COR-L47 (cell line): ENCODE results near the gene OAT.
"Not testable (repeated sequence)": the region's sequence is repeated elsewhere in the genome, so short reads cannot be mapped to it uniquely, and the experiment has no call there.

Experiments used
- DNase-seq: peaks from one replicate; lab custom pipeline; 2025; lab: John Stamatoyannopoulos, UW

The OAT gene

GRCh38 chr10:124378881-124379471 lies 39.7 kb downstream of the OAT start:
- no peak for DNase-seq

GRCh38 chr10:124378271-124378670 lies 40.5 kb downstream of the OAT start:
- DNase-seq, result no peak

GRCh38 chr10:124377101-124377500 lies 41.6 kb downstream of the OAT start:
- no peak for DNase-seq

- no peak for DNase-seq
Measured at GRCh38 chr10:124376411-124376810, 42.3 kb downstream of the OAT start.

GRCh38 chr10:124375691-124376090 lies 43.0 kb downstream of the OAT start:
- no peak for DNase-seq

GRCh38 chr10:124375353-124375614 lies 43.4 kb downstream of the OAT start:
- DNase-seq, result no peak

- DNase-seq, result no peak
Measured at GRCh38 chr10:124374535-124375352, 44.0 kb downstream of the OAT start.

GRCh38 chr10:124372899-124373298 lies 45.8 kb downstream of the OAT start:
- DNase-seq, result no peak

GRCh38 chr10:124370426-124370825 lies 48.3 kb downstream of the OAT start:
- no peak for DNase-seq

GRCh38 chr10:124369986-124370385 lies 48.7 kb downstream of the OAT start:
- no peak for DNase-seq

GRCh38 chr10:124369533-124369932 lies 49.2 kb downstream of the OAT start:
- DNase-seq, result not testable (repeated sequence)

GRCh38 chr10:124369066-124369465 lies 49.7 kb downstream of the OAT start:
- DNase-seq, result no peak

GRCh38 chr10:124367936-124368335 lies 50.8 kb downstream of the OAT start:
- DNase-seq, result no peak

GRCh38 chr10:124367414-124367813 lies 51.3 kb downstream of the OAT start:
- DNase-seq, result no peak

GRCh38 chr10:124366825-124367224 lies 51.9 kb downstream of the OAT start:
- DNase-seq, result no peak

- no peak for DNase-seq
Measured at GRCh38 chr10:124366343-124366742, 52.4 kb downstream of the OAT start.

- DNase-seq, result no peak
Measured at GRCh38 chr10:124364674-124365073, 54.0 kb downstream of the OAT start.

- DNase-seq, result no peak
Measured at GRCh38 chr10:124362568-124362967, 56.2 kb downstream of the OAT start.

GRCh38 chr10:124359336-124359832 lies 59.3 kb downstream of the OAT start:
- no peak for DNase-seq

- no peak for DNase-seq
Measured at GRCh38 chr10:124357561-124357885, 61.2 kb downstream of the OAT start.

GRCh38 chr10:124356701-124357560 lies 61.8 kb downstream of the OAT start:
- no peak for DNase-seq

- DNase-seq, result no peak
Measured at GRCh38 chr10:124354411-124355382, 64.0 kb downstream of the OAT start.
